Islet of Langerhans (tissue), 1 donor: ENCODE results near the gene POLR1D.

ENCODE experiments used
- FAIRE-seq: peaks from one replicate; lab custom pipeline; 2011; peaks lifted over from hg19 to GRCh38; lab: Jason Lieb, UNC

POLR1D gene

GRCh38 chr13:27639186-27639585 is 17.5 kb downstream of the POLR1D start:
- FAIRE-seq: no peak

- no peak for FAIRE-seq
Measured at GRCh38 chr13:27641711-27642502, 20.2 kb downstream of the POLR1D start.

GRCh38 chr13:27643334-27644132 is 21.8 kb downstream of the POLR1D start:
- FAIRE-seq: no peak

- FAIRE-seq: peak; percentile 82
Measured at GRCh38 chr13:27644302-27644701, 22.6 kb downstream of the POLR1D start.

GRCh38 chr13:27650312-27650711 is 28.6 kb downstream of the POLR1D start:
- no peak for FAIRE-seq

- no peak for FAIRE-seq
Measured at GRCh38 chr13:27654059-27654458, 32.4 kb downstream of the POLR1D start.

GRCh38 chr13:27654816-27655215 is 33.1 kb downstream of the POLR1D start:
- FAIRE-seq: peak; percentile 36

GRCh38 chr13:27657724-27658123 is 36.0 kb downstream of the POLR1D start:
- FAIRE-seq: no peak

GRCh38 chr13:27658546-27658945 is 36.9 kb downstream of the POLR1D start:
- FAIRE-seq: no peak

- no peak for FAIRE-seq
Measured at GRCh38 chr13:27659145-27659865, 37.6 kb downstream of the POLR1D start.

GRCh38 chr13:27660511-27660910 is 38.8 kb downstream of the POLR1D start:
- FAIRE-seq: no peak

- FAIRE-seq: no peak
Measured at GRCh38 chr13:27661017-27661416, 39.3 kb downstream of the POLR1D start.

GRCh38 chr13:27662738-27663470 is 41.2 kb downstream of the POLR1D start:
- no peak for FAIRE-seq

- no peak for FAIRE-seq
Measured at GRCh38 chr13:27663947-27664346, 42.3 kb downstream of the POLR1D start.

GRCh38 chr13:27665333-27665732 is 43.6 kb downstream of the POLR1D start:
- FAIRE-seq: no peak

GRCh38 chr13:27665761-27666160 is 44.1 kb downstream of the POLR1D start:
- no peak for FAIRE-seq

- no peak for FAIRE-seq
Measured at GRCh38 chr13:27666951-27667350, 45.3 kb downstream of the POLR1D start.

- FAIRE-seq: no peak
Measured at GRCh38 chr13:27667946-27668345, 46.3 kb downstream of the POLR1D start.

GRCh38 chr13:27670861-27671260 is 49.2 kb downstream of the POLR1D start:
- no peak for FAIRE-seq

GRCh38 chr13:27672025-27672424 is 50.3 kb downstream of the POLR1D start:
- FAIRE-seq: no peak
